Neural progenitor cell (in vitro differentiated cells): Measurements from ENCODE around the gene ASXL1.

ENCODE experiments used
- CTCF ChIP-seq: fragments of 200-600 bp; sonication (generic); IDR thresholded peaks from 2 replicates; pipeline ENCODE4 v1.5.1; 2017; ENCODE audit warnings: antibody characterized with exemption, mild to moderate bottlenecking
- EZH2 ChIP-seq: fragments of 200-600 bp; sonication (generic); IDR thresholded peaks from 2 replicates; pipeline ENCODE4 v1.6.1; 2017; ENCODE audit warnings: antibody characterized with exemption, mild to moderate bottlenecking, moderate library complexity

- no peak for TF ChIP-seq CTCF
- TF ChIP-seq EZH2: no peak
Measured at GRCh38 chr20:32433311-32434021, 75.3 kb downstream of the ASXL1 start.
